ENCODE data around the gene RASSF7. TPM values are rescaled to one million over a fixed set of nuclear protein-coding genes. Genes with fewer than 3 reads are reported as not detected.

RASSF7 gene
- total RNA-seq, 4 donors from 2014 or later = 80.9 to 340 (median 172) TPM

DNA sequence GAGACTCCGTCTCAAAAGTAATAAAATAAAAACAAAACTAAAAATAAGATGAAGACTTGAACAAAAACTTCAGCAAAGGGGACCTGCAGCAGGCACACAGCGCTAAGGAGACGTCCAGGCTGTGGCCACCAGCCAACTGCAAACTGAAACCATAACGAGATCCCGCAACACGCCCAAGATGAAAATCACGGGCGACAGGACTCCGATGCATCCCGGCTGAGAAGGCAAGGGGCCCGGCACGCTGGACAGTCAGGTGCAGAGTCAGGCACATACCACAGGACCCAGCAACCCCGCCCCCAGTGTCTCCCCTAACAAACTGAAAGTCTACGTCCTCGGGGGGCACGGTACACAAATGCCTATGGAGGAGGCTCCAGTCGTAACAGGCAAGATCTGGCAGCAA lies 34.6 kb upstream of the RASSF7 start:
- DNase-seq = no peak

DNA sequence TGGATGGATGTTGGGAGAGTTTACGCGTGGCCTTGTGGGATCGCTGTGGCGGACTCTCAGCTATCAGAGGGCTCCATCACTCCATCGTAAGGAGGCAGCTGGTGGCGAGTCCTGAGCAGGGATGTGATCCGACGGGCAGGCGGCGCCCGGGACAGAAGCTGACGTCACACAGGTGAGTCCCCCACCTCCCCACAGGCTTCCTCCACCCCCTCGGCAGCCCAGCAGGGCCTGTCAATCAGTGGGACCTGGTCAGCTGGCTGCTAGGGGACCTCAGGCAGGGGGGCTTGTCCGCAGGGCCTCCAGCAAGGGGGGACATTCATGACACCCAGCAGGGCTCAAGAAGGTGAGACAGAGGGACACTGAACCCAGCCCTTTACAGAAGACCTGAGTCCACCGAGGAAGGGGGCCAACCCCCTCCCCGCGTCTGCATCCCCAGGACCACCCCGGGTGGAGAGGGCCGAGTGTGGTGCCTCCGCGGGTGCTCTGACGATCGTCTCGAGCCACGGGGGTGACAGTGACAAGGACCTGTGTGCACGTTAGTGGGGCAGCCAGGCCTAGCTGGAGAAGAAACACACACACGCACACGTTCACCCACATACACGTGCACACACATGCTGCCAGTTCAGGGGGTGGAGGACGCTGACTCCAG lies 32.5 kb upstream of the RASSF7 start:
- Histone ChIP-seq H3K27ac (no peak overlapping the region), H3K27me3 (no peaks in the 10 kb centered on the region), H3K9me3 (no peaks in the 10 kb centered on the region), H3K36me3 (peaks cover 0 to 23% (median 0%) of the 10 kb centered on the region in 3 donors), H3K4me1 (peaks cover 0 to under 1% (median 0%) of the 10 kb centered on the region in 4 donors), H3K4me3 (no peak overlapping the region)
- no peak for DNase-seq
- TF ChIP-seq POLR2A (IDR thresholded peaks at IDR 0.05) (no peak), CTCF (IDR thresholded peaks at IDR 0.05) (no peak)

More for the DNA sequence above, 34.6 kb upstream of the RASSF7 start:
- H3K4me3 ChIP-seq = no peak overlapping the region
- peaks cover 0 to 2% (median 0%) of the 10 kb centered on the region in 3 donors for H3K36me3 ChIP-seq
- no peaks in the 10 kb centered on the region for H3K9me3 ChIP-seq
- H3K27ac ChIP-seq = no peak overlapping the region
- H3K4me1 ChIP-seq = no peaks in the 10 kb centered on the region
- TF ChIP-seq POLR2A (IDR thresholded peaks at IDR 0.05) (no peak), CTCF (IDR thresholded peaks at IDR 0.05) (no peak)
- no peaks in the 10 kb centered on the region for H3K27me3 ChIP-seq

DNA sequence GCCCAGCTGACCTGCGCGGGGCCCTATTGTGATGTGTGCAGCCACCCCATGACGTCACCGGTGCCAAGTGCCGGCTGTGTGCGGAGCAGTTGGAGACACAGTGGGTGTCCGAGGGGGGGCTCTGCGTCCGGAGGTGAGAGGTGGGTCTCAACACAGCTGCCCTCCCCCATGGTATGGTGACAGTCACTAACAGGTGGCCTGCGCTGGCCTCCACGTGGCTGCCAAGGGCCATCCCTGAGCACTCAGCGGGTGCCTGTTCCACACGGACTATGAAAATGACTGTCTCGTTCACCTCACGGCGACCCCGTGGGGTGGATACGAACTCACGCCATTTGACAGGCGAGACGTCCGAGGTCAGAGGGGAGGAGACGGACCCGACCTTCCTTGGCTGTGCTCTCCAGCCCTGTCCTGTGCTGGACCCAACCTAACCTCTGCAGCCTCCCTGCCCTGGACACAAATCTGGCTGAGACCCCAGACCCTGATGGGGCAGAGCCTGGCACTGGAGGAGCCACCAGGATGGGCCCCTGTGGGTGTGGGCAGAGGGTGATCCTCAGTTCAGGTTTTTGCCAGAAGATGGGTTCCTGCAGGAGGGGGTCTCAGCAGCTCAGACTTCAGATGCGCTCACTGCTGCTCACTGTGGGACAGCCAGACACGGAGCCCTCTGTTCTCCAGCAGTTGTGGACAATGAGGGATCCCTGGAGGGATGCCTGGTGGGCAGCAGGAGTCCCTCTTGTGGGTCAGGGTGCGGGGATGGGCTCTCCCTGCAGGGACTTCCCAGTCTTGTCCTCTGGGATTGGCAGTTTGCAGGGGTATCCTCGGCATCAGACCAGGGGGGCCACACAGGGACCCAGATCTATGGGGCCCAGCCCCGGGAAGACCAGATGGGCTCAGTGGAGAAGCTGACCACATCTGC lies 31.7 kb upstream of the RASSF7 start:
- Histone ChIP-seq H3K36me3 (peaks cover 0 to 26% (median 0%) of the 10 kb centered on the region in 3 donors), H3K4me3 (no peak overlapping the region), H3K27ac (no peak overlapping the region), H3K4me1 (peaks cover 0 to 8% (median 2%) of the 10 kb centered on the region in 4 donors), H3K9me3 (no peaks in the 10 kb centered on the region), H3K27me3 (no peaks in the 10 kb centered on the region)
- no peak for TF ChIP-seq POLR2A (IDR thresholded peaks at IDR 0.05)
- no peak for TF ChIP-seq CTCF (IDR thresholded peaks at IDR 0.05)
- peak in 1 of 3 donors; percentile 37 for DNase-seq

- no peak overlapping the region for H3K4me3 ChIP-seq
- no peak for TF ChIP-seq CTCF (IDR thresholded peaks at IDR 0.05)
- no peak for TF ChIP-seq POLR2A (IDR thresholded peaks at IDR 0.05)
Observed at GRCh38 chr11:529728-530411, 30.9 kb upstream of the RASSF7 start.

More at GRCh38 chr11:529728-530411, 30.9 kb upstream of the RASSF7 start:
- Histone ChIP-seq H3K27ac (no peak overlapping the region), H3K9me3 (no peaks in the 10 kb centered on the region), H3K4me1 (peaks cover 0 to 16% (median 9%) of the 10 kb centered on the region in 4 donors), H3K36me3 (peaks cover 0 to 26% (median 0%) of the 10 kb centered on the region in 3 donors), H3K27me3 (no peaks in the 10 kb centered on the region)
- peak in 1 of 3 donors; percentile 44 for DNase-seq
